Activated CD4-positive, alpha-beta T cell treated with anti-CD3 and anti-CD28 coated beads for 1 hour (primary cell): ENCODE results near the gene TMPRSS2.
A peak's percentile ranks its signal among the peaks of the same experiment; 100 is the strongest.

Experiments
- DNase-seq: peaks from one replicate; pipeline ENCODE4 v3.0.0-alpha.2; 2020

The TMPRSS2 gene

DNA sequence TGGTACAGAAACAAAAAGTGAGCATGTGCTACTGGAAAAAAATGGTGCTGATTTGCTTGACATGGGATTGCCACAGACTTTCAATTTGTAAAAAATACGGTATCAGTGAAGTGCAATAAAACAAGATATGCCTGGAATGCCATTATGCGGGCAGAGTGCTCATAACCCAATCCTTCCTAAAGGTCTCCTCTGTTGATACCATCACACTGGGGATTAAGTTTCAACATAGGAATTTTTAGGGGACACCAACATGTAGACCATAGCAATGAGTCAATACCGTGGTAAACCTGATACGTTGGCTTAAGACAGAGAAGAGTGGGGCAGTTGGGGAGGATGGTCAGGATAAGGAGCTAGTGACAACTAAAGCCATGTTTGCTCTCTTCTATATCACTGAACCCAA lies 61.4 kb downstream of the TMPRSS2 start:
- DNase-seq = no peak

DNA sequence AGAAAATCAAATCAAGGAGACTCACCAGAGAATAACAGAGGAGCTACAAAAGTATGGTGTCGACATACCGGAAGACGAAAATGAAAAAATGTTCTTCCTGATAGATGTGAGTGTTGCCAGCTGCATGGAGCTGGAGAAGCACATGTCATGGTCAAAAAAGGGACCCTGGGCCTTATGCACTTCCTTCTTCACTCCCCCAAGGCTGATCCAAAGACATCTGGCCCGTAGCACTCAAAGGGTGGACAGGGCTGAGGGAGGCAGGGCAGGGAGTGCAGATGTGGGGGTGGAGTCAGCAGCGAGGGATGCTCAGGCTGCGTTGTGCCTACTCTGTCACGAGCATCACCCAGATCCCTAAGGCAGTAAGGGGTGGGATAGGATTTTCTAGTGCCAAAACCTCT lies 62.5 kb downstream of the TMPRSS2 start:
- no peak for DNase-seq

DNA sequence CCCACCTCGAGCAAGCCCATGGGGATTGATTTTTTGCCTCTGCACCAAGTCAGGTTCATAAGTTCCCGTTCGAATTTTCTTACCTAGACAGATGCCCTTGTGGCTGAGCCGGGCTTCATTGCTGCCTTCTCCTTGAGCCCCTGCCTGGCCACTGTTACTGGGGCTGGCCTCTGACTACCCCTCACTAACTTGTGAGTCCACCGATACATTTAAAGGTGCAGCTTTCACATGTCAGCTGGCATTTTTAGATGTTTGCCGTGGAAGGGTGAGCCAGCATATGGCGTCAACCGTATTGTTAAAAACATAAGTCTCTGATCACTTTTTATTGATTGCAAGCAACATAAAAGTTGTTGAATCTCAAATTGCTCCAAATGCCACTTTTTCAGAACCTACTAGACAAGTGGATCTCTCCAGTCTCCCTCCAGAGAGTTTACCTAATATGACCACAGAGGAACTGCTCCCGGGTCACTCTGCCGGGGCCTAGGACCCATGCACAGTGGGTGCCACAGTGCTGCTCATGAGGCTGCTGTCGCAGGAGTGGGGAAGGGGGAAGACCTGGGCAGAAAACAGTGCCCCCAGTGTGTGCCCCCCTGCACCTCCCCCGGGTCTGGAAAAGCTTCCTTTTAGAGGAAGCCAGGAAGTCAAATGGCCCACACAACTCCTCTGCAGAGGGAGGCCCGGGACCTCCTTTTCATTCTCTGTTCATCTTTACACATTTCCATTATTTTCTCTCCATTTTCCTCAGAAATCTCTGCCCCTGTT lies 63.1 kb downstream of the TMPRSS2 start:
- no peak for DNase-seq

DNA sequence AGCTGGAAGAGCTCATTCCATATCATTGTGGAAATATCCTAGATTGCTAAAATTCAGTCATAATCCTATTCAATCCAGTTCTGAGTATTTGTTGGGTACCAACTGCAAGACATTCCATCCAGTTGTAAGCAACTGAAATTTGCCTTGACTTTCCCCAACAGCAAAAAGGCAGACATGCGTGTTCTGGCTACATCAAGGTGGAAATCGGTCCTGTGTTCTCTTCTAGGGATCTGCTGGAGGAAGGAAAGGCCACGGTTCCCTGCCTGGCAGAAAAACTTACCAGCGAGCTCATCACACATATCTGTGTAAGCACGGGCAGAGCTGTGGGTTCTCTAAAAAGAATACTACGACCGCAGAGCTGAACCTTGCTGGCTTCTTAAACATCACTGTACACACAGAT lies 64.4 kb downstream of the TMPRSS2 start:
- peak; percentile 8 for DNase-seq

DNA sequence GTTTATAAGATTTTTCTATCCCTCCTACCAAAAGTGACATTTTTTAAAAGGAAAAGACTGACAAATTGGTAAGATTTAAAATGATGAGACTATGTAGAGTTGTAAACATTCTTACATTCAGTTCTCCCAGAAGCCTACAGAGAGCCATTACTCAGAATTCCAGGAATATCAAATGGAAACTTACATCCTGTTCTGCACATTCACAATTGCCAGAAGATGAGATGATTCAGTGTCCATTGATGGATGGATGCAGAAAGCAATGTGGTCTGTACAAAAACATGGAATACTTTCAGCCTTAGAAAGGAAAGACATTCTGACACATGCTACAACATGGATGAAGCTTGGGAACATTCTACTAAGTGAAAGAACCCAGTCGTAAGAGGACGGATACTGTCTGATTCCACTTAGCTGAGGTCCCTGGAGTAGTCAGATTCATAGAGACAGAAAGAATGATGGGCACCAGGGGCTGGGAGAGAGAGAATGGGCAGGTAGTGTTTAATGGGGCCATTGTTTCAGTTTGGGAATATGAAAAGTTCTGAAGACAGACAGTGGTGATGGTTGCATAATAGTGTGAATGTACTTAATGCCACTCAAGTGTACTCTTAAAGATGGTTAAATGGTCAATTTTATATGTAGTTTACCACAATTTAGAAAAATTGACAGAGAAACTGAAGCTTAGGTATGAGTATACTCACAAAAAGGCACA lies 65.3 kb downstream of the TMPRSS2 start:
- DNase-seq = no peak

DNA sequence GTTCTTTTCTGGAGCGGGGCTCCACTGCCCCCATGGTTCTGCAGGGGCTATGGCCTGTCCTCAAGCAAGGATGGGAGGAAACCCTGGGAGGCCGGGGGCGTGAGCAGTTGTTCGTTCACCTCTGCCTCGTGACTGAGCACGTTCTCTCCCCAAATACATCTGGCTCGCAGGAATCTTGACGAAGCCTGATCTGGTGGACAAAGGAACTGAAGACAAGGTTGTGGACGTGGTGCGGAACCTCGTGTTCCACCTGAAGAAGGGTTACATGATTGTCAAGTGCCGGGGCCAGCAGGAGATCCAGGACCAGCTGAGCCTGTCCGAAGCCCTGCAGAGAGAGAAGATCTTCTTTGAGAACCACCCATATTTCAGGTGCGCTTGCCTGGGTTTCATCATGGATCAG lies 66.4 kb downstream of the TMPRSS2 start:
- peak; percentile 12 for DNase-seq

DNA sequence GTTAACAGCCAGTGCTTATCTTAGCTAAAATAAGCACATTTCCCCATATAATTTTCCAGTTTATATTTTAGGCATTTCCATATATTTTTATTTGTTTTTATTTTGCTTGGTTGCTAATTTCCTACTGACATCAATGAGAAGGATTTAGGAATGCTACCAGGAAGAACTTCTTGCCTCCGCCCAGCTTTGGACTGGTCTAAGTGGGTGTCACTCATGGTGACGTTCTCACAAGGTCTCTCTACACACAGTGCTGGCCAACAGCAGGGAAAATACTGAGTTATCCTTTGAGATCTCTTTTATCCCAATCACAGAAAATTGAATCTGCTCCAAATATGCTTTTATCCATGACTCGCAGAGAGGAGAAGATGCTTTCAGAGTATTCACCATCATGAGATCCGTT lies 68.7 kb downstream of the TMPRSS2 start:
- no peak for DNase-seq

DNA sequence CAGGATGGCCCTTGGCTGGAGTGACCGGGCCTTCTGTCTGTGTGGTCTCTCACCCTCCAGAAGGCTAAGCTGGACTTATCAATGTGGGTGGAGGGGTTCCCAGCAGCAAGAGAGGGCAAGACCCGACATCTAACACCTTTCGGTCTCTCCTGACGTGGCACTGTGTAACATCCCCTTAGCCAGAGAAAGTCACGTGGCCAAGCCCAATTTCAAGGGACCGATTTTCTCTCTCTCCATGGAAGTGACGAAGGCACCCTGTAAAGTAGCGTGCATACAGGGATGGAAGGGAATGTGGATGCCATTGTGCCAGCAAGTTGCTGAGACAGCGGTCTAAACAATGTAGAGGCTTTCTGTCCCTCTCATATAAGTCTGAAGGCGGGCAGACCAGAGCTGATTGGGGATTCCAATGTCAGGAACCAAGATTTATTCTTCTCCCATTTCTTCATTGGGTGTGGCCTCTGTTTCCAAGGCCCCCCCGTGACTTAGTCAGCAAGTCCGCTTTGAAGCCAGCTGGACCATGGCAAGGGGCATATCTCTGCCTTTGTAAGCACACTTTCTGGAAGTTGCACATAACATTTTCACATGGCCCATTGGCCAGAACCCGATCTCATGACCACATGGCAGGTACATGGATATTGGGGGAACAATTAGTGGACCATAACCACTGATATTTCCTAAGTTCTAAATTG lies 69.4 kb downstream of the TMPRSS2 start:
- DNase-seq = peak; percentile 11

DNA sequence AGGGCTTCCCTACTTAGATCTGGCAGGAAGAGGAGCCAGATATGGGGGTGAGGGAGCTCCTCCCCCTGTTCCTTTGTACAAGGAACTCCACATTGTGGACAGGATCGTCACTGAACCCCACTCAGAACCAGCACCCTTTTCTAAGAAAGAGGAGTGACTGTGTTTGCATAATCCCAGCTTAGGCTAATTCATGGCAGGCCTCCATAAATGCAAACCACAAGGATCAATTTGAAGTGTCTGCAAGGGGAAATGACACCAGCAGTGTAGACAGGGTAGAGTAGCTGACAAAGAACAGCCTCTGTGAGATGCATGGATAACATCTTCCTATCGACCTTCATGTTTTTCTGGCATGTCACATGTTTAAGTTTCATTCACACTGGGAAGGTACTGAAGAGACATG lies 70.2 kb downstream of the TMPRSS2 start:
- DNase-seq = no peak

DNA sequence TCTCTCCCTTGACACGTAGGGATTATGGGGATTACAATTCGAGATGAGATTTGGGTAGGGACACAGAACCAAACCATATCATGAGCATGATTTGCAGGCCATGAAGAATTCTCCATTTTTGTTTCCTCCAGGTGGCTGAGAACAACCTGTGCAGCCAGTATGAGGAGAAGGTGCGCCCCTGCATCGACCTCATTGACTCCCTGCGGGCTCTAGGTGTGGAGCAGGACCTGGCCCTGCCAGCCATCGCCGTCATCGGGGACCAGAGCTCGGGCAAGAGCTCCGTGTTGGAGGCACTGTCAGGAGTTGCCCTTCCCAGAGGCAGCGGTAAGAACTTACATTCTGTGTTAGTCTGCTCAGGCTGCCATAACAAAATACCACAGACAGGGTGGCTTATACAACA lies 72.3 kb downstream of the TMPRSS2 start:
- DNase-seq = peak; percentile 7

DNA sequence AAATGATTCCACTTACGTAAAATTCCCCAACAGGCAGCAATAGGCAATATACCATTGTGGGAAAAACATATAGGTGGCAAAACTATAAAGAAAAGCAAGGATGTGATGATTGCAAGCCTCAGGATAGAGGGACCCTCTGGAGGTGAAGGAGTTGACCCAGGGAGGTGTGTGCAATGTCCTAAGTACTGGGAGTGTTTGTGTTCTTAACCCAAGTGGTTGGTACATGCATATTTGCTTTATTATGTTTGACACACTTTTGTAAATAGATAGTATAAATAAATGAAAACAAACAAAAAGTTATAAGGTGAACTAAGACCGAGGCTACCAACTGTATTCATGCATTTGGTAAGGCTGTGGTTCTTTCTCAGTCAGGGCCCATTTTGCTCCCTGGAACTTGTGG lies 74.4 kb downstream of the TMPRSS2 start:
- peak; percentile 6 for DNase-seq

DNA sequence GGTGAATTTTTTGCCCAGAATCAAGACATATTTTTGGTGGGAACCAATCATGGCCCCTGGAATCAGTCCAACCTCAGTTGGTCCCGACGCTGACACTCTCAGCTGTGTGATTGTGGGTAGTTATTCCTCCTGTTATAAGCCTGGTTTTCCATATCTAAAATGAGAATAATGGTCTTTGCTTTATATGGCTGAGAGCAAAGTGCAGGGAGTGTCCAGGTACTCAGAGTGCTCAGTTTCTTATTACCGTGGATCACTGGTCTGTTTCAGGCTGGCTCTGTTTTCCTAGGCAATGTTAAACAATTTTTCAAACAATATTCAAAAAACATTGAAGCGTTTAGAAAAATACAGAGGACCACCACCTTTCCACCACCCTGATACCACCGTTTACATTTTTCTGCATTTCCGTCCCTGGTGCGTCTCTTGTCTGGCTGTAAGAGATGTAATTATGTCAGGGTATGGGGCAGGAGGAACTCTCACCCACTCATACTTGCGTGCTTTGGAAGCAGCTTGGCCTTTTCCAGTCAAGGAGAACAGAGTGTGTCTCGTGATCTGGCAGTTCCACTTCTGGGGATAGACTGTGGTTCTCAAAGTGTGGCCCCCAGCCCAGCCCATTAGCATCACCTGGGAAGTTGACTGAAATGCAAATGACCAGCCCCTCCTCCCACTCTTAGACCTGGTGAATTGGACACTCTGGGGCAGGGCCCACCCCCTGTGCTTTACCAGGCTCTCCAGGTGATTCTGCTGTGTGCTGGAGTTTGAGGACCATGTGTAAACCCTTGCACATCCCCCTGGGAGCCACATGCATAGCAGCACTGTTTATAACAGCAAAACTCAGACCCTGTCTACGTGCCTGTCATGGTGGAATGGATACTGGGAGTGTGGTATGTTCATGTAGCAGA lies 75.1 kb downstream of the TMPRSS2 start:
- DNase-seq = peak; percentile 8

DNA sequence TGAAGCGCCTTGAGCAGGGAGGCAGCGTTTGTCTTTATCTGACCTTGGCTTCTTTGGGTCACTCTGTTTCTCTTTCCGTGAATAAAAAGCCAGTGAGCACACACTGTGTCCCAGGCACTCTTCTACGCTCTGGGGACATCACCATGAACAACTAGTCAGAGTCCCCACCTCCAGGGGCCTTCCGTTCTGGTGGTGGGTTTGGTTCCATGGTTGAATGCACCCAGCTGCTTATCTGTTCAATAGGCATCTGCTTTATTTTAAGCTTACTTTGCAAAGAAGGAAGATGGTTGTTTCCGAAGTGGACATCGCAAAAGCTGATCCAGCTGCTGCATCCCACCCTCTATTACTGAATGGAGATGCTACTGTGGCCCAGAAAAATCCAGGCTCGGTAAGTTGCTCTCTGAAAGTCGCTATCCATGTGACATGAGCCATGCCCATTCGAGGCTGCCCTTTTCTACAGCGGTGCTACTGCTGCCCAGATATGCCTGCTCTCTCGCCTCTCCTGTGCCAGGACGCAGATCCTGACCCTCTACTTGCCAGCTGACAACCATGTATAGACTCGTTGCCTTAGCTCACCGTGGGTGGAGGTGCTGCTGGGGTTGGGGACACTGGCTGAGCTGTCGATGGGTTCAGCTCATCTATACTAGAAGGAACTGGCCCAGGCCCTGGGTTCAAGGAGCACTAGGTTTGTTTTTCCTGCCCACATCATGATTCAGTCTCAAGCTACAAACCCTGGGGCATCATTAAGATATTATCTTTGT lies 76.0 kb downstream of the TMPRSS2 start:
- DNase-seq = peak; percentile 11

DNA sequence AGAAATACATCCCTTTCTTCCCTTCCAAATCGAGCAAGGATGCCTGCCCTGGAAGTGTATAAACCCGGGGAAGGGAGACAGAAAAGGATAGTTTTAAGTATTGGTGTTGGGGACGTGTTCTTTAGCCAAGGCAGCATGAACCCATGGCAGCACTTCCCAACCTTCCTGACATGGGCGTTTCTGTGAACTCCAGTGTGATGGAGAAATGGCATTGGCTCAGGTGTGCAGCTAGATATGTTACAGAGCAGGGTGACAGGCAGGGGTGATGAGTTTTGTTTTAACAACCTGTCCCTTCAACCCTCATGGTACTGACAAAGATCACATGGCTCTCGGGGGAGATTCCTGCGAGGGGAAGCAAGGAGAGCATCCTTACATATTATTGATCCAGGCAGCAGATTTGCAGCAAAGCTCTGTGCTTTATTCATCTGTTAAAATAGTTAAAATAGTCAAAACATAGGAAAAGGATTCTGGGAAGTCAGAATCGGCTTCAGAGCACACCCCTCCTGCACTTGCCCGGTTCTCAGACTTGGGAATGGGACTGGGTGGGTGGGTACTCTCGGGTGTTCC lies 78.0 kb downstream of the TMPRSS2 start:
- DNase-seq = peak; percentile 8

DNA sequence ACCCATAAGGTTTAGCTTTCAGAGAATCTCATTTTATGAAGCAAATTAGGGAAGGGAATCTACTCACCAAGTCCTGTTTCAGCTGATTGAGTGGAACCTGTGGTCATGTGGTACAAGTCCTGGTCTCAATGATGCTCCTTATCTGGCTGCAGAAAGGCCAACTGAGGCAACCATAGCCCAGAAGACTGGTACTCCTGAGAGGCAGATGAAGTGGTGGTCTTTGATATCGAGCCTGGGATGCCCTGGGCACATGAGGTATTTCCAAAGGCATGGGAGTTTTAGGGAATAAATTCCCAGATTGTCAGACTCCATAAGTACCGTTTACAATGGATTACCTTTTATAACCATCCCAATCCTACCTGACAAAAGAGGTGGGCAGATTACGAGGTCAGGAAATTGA lies 78.7 kb downstream of the TMPRSS2 start:
- peak; percentile 5 for DNase-seq

DNA sequence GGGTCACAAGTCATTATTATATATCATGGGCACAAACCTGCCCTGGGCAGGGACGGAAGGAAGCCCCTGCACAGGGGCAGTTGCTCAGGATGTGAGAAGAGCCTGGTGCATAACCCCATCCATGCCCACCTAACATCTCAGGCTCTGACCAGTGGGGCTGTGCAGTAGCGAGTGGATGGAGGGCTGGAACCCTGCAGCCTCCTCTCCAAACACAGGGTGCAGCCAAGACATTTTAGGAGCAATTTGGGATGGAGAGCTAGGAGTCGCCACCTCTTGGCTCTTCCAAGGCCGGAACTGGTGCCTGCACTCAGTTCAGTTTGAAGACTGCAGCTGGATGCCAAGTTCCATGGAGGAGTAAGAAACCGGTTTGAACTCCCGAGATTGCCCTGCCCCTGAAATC lies 79.1 kb downstream of the TMPRSS2 start:
- peak; percentile 7 for DNase-seq

DNA sequence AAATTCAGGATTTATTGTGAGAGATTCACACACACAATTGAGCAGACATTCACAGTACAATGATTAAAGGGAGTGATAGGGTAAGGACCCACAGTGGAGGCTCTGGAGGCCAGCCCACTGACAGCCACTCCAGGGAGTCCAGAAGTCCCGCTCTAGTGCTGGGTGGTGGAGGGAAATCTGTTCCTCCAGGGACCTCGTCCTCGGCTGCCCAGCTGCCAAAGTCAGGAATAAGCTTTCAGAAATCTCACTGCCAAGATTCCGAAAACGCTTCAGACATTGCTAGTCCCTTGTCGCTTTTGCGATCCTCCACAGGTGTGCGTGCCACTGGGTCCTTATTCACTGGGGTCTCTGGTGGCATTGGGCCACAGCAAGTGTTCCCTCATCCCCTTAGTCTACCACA lies 79.6 kb downstream of the TMPRSS2 start:
- peak; percentile 9 for DNase-seq

DNA sequence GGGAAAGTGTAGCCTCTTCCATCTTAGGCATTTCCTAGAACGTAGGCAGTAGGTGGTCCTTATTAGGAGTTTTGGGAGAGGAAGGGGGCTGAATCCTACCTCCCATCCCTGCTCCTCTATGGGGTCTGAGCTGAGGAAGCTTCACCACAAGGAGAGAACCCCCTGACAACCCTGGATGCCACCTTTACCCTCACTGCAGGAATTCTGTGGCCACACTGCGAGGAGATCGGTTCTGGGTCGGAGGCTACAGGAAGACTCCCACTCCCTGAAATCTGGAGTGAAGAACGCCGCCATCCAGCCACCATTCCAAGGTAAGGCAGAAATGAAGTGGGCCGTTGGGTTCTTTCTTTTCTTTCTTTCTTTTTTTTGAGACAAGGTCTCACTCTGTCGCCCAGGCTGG lies 80.4 kb downstream of the TMPRSS2 start:
- peak; percentile 7 for DNase-seq

DNA sequence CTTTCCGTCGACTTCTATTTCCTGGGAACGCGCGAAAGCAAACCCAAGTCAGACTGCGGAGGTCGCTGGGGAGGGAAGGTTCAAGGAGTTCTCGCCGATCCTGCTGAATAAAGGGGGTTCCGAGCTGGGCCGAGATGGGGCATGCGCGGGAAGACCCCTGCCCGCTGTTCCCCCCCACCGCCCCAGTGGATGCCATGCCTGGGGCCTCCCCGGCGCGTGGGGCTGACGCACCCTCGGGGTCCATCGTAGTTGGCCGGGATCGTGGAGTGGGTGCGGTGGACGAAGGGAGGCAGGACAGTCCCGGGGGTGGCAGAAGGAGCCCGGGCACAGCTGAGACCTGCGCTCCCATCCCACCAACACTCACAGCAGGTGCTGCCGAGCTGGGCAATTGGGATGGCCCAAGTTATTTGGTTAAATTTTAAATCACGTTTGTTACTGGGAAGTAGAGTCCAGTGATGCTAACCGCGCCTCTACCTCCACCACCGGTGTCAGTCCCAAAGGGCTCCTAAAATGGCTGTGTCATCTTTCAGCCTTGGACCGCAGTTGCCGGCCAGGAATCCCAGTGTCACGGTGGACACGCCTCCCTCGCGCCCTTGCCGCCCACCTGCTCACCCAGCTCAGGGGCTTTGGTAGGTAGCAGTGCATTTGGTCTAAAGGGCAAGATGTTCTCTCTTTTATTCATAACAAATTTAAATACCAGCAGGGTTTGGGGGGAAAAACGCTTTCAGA lies 81.1 kb downstream of the TMPRSS2 start:
- DNase-seq = peak; percentile 38

DNA sequence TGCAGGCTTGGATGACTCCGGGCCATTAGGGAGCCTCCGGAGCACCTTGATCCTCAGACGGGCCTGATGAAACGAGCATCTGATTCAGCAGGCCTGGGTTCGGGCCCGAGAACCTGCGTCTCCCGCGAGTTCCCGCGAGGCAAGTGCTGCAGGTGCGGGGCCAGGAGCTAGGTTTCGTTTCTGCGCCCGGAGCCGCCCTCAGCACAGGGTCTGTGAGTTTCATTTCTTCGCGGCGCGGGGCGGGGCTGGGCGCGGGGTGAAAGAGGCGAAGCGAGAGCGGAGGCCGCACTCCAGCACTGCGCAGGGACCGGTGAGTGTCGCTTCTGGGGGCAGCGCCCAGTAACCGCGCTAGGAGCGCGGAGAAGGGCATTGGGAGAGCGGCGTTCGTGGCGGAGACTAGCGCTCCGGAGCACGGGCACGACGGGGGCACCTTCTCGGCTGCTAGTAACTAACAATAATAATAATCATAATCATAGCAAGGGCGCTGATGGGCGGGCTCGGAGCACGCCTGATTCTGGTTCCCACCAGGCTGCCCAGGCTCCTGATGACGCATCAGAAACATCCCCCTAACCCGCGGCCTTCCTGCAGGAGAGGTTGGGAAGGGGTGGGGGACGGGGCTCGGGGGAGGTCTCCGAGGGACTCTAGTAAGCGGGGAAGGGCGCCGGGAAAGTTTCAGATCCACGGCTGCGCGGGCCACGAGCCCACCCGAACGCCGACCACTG lies 81.8 kb downstream of the TMPRSS2 start, which contains the start of gene MX1:
Gene MX1 (plus strand): TSS at position 286 of the 722 bp plus-strand sequence. CDS start 5,832 bp downstream, outside the sequence.
- DNase-seq = peak; percentile 98
